Measurements from ENCODE around the gene PTPRM. TPM values are rescaled to one million over a fixed set of nuclear protein-coding genes. Genes with fewer than 3 reads are reported as not detected.

Gene PTPRM
- total and polyA plus RNA-seq, 2 experiments from 2014 or later = 1.6 to 5.3 TPM

DNA sequence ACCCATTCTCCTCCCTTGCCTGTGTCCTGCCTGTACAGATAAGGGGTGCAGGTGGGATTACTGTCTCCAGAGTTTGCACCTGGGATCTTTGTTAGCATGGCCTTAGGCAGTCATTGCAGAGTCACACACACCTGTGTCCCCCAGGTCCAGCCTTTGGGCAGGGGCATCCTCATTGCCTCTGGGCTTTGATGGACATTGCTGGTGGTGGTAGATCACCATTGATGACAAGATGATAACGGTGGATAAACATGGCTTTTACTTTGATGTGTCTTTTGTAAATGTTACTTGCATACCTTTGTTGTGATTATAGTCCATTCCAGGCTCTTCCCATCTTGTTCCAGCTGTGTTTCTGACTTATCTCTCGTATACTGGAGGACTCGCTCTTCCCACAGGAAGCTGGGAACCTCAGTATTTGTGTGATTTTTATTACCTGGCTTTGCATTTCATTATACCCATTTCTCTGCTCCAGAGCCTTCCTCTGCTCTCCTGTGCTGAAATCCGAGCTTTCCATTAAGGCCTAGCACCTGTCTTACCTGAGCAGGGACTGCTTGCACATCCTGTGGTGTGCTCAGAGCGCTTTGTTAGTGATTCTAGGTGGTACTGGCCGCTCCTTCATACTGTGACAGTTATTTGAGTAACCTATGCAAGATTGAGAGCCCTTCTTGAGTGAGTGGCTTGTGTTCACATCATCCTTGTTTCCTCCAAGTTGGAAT is 79.2 kb downstream of the PTPRM start (continued):
- TF ChIP-seq, protein P1, sequence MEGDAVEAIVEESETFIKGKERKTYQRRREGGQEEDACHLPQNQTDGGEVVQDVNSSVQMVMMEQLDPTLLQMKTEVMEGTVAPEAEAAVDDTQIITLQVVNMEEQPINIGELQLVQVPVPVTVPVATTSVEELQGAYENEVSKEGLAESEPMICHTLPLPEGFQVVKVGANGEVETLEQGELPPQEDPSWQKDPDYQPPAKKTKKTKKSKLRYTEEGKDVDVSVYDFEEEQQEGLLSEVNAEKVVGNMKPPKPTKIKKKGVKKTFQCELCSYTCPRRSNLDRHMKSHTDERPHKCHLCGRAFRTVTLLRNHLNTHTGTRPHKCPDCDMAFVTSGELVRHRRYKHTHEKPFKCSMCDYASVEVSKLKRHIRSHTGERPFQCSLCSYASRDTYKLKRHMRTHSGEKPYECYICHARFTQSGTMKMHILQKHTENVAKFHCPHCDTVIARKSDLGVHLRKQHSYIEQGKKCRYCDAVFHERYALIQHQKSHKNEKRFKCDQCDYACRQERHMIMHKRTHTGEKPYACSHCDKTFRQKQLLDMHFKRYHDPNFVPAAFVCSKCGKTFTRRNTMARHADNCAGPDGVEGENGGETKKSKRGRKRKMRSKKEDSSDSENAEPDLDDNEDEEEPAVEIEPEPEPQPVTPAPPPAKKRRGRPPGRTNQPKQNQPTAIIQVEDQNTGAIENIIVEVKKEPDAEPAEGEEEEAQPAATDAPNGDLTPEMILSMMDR (conservative IDR thresholded peaks at IDR 0.05; ENCODE audit: low read depth in 2 of 2) = no peak
- TF ChIP-seq EZH2 (IDR thresholded peaks at IDR 0.05; ENCODE audit: low read depth, unreplicated experiment) (no peak), EZH2phosphoT487 (IDR thresholded peaks at IDR 0.05; ENCODE audit: unreplicated experiment) (no peak), JUNB (IDR thresholded peaks at IDR 0.05; ENCODE audit: unreplicated experiment) (no peak), STAT1 (IDR thresholded peaks at IDR 0.05; ENCODE audit: unreplicated experiment) (no peak), CREB1 (CRISPR knock-in tag; IDR thresholded peaks at IDR 0.05; ENCODE audit: low read depth) (no peak), ZNF114 (CRISPR knock-in tag; IDR thresholded peaks at IDR 0.05) (no peak), POLR2AphosphoS5 (IDR thresholded peaks at IDR 0.05; ENCODE audit: low read depth) (no peak)
- TF ChIP-seq, protein P2, sequence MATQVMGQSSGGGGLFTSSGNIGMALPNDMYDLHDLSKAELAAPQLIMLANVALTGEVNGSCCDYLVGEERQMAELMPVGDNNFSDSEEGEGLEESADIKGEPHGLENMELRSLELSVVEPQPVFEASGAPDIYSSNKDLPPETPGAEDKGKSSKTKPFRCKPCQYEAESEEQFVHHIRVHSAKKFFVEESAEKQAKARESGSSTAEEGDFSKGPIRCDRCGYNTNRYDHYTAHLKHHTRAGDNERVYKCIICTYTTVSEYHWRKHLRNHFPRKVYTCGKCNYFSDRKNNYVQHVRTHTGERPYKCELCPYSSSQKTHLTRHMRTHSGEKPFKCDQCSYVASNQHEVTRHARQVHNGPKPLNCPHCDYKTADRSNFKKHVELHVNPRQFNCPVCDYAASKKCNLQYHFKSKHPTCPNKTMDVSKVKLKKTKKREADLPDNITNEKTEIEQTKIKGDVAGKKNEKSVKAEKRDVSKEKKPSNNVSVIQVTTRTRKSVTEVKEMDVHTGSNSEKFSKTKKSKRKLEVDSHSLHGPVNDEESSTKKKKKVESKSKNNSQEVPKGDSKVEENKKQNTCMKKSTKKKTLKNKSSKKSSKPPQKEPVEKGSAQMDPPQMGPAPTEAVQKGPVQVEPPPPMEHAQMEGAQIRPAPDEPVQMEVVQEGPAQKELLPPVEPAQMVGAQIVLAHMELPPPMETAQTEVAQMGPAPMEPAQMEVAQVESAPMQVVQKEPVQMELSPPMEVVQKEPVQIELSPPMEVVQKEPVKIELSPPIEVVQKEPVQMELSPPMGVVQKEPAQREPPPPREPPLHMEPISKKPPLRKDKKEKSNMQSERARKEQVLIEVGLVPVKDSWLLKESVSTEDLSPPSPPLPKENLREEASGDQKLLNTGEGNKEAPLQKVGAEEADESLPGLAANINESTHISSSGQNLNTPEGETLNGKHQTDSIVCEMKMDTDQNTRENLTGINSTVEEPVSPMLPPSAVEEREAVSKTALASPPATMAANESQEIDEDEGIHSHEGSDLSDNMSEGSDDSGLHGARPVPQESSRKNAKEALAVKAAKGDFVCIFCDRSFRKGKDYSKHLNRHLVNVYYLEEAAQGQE (IDR thresholded peaks at IDR 0.05; ENCODE audit: unreplicated experiment) = no peak

DNA sequence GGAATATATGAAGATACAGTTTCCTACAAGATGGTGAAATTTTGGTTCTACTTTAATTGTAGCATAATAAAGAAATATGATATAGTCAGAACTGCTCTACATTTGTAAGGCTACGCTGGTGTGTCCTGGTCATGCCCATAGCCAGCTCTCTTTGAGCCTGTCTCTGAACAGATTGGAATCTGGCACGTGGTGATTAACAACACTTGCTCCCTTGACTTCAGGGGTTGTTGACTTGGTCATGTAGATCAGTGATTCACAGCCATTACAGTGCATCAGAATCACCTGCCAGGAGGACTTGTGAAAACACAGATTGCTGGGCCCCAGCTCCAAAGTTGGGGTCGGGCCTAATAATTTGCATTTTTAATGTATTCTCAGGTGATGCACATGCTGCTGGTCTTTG is 80.4 kb downstream of the PTPRM start:
- H3K79me2 ChIP-seq (replicated peaks; ENCODE audit: insufficient read depth) = no peaks in the 10 kb centered on the region
- peaks cover 9% of the 10 kb centered on the region; the same call in 1 of the 3 replicates for H3K36me3 Mint-ChIP-seq (ENCODE audit: low read depth)
- no peak for TF ChIP-seq STAT1 (IDR thresholded peaks at IDR 0.05; ENCODE audit: unreplicated experiment)
- no peak for TF ChIP-seq JUNB (IDR thresholded peaks at IDR 0.05; ENCODE audit: unreplicated experiment)
- TF ChIP-seq POLR2AphosphoS5 (IDR thresholded peaks at IDR 0.05; ENCODE audit: low read depth) = no peak
- TF ChIP-seq NANOG (IDR thresholded peaks at IDR 0.05; ENCODE audit: borderline replicate concordance) = no peak
- TF ChIP-seq EZH2phosphoT487 (IDR thresholded peaks at IDR 0.05; ENCODE audit: unreplicated experiment) = no peak
- TF ChIP-seq EZH2 (IDR thresholded peaks at IDR 0.05; ENCODE audit: low read depth, unreplicated experiment) = no peak
- TF ChIP-seq, protein P1 (conservative IDR thresholded peaks at IDR 0.05; ENCODE audit: low read depth in 2 of 2) = no peak

More for the DNA sequence above, 80.4 kb downstream of the PTPRM start:
- Histone ChIP-seq H3K36me3 (ENCODE audit: insufficient read depth) (no peaks in the 10 kb centered on the region), H3K4me2 (no peak overlapping the region), H3K27ac (ENCODE audit: low read depth) (no peak overlapping the region), H3K9me2 (ENCODE audit: insufficient read depth) (0 out of 2 replicates have a peak, but pooled peaks cover 3% of the 10 kb centered on the region), H3K4me1 (ENCODE audit: insufficient read depth) (peaks cover 7% of the 10 kb centered on the region; the same call in 1 of the 2 replicates), H3F3A (replicated peaks; ENCODE audit: low read depth) (no peaks in the 10 kb centered on the region), H3K4me3 (no peak overlapping the region), H4K20me1 (replicated peaks; ENCODE audit: insufficient read depth) (no peaks in the 10 kb centered on the region), H2AFZ (no peak overlapping the region), H3K27me3 (ENCODE audit: insufficient read depth) (no peaks in the 10 kb centered on the region)
- Mint-ChIP-seq H3K4me1 (peaks cover 12% of the 10 kb centered on the region), H3K4me3 (no peak overlapping the region), H3K27me3 (ENCODE audit: insufficient read depth, low read depth, poor library complexity) (no peaks in the 10 kb centered on the region), H3K27ac (no peak overlapping the region), H3K9me3 (peaks cover 14% of the 10 kb centered on the region; the same call in 2 of the 3 replicates)
- ATAC-seq = no peak
- no peak for DNase-seq (ENCODE audit: low spot score)
